SK-N-SH treated with all-trans-retinoic acid at 6 μM for 48 hours (cell line): ENCODE data around the gene MADD.

Source experiments
- ATAC-seq: fragments of 200-7000 bp; cut with Tn5 transposase; 3 replicates; pipeline ENCODE4 v1.9.1; 2020; ENCODE audit warnings: mild to moderate bottlenecking, moderate library complexity
- ARNTL ChIP-seq: fragments of 450-650 bp; formaldehyde crosslinking; IDR thresholded peaks from 2 replicates; pipeline ENCODE4 v1.5.0; 2020; ENCODE audit warnings: low read depth, mild to moderate bottlenecking, moderate library complexity, borderline replicate concordance
- BACH2 ChIP-seq: fragments of 250-450 bp; sonication (Bioruptor Pico); IDR thresholded peaks from 2 replicates; pipeline ENCODE4 v1.9.0; 2021; ENCODE audit warnings: mild to moderate bottlenecking, borderline replicate concordance
- CSDC2 ChIP-seq: fragments of 250-450 bp; sonication (Bioruptor Pico); IDR thresholded peaks from 2 replicates; pipeline ENCODE4 v1.5.0; 2020; ENCODE audit warnings: mild to moderate bottlenecking, moderate library complexity
- GLIS3 ChIP-seq: fragments of 250-450 bp; sonication (Bioruptor Pico); IDR thresholded peaks from 2 replicates; pipeline ENCODE4 v1.5.0; 2020; ENCODE audit warnings: mild to moderate bottlenecking, moderate library complexity
- ISL1 ChIP-seq: fragments of 250-450 bp; sonication (Bioruptor Pico); IDR thresholded peaks from 2 replicates; pipeline ENCODE4 v2.1.2; 2022; ENCODE audit warnings: mild to moderate bottlenecking, moderate library complexity
- OSR1 ChIP-seq: fragments of 250-450 bp; sonication (Bioruptor Pico); IDR thresholded peaks from 2 replicates; pipeline ENCODE4 v1.8.0; 2022; ENCODE audit warnings: moderate library complexity, mild to moderate bottlenecking, inconsistent platforms
- PPARA ChIP-seq: fragments of 250-450 bp; sonication (Bioruptor Pico); IDR thresholded peaks from 2 replicates; pipeline ENCODE4 v1.5.0; 2020; ENCODE audit warnings: mild to moderate bottlenecking, borderline replicate concordance
- RARB ChIP-seq: fragments of 250-450 bp; sonication (Bioruptor Pico); IDR thresholded peaks from 2 replicates; pipeline ENCODE4 v1.8.0; 2021; ENCODE audit warnings: mild to moderate bottlenecking, moderate library complexity
- SNAI2 ChIP-seq: fragments of 250-450 bp; sonication (Bioruptor Pico); IDR thresholded peaks from 2 replicates; pipeline ENCODE4 v1.5.0; 2020; ENCODE audit warnings: mild to moderate bottlenecking, moderate library complexity
- TCF4 ChIP-seq: fragments of 250-450 bp; sonication (Bioruptor Pico); IDR thresholded peaks from 2 replicates; pipeline ENCODE4 v1.8.0; 2021; ENCODE audit warnings: mild to moderate bottlenecking, moderate library complexity, borderline replicate concordance
- TOX ChIP-seq: fragments of 250-450 bp; sonication (Bioruptor Pico); IDR thresholded peaks from 2 replicates; pipeline ENCODE4 v1.8.0; 2021; ENCODE audit warnings: mild to moderate bottlenecking, moderate library complexity, borderline replicate concordance
- ZC3H10 ChIP-seq: fragments of 250-450 bp; sonication (Bioruptor Pico); IDR thresholded peaks from 2 replicates; pipeline ENCODE4 v1.5.1; 2021; ENCODE audit warnings: mild to moderate bottlenecking, moderate library complexity
- ZFP3 ChIP-seq: fragments of 250-450 bp; sonication (Bioruptor Pico); IDR thresholded peaks from 2 replicates; pipeline ENCODE4 v1.5.0; 2020; ENCODE audit warnings: mild to moderate bottlenecking, moderate library complexity
- ZFP30 ChIP-seq: fragments of 450-650 bp; formaldehyde crosslinking; IDR thresholded peaks from 2 replicates; pipeline ENCODE4 v1.5.0; 2022; ENCODE audit warnings: mild to moderate bottlenecking, moderate library complexity
- ZNF565 ChIP-seq: fragments of 450-650 bp; formaldehyde crosslinking; conservative IDR thresholded peaks from 2 replicates; pipeline ENCODE4 v1.5.0; 2020; ENCODE audit warnings: low read depth, mild to moderate bottlenecking, moderate library complexity
- ZNF70 ChIP-seq: fragments of 450-650 bp; formaldehyde crosslinking; IDR thresholded peaks from 2 replicates; pipeline ENCODE4 v1.5.0; 2020; ENCODE audit warnings: mild to moderate bottlenecking, moderate library complexity
- TF ChIP-seq, protein P1 (sequence below): fragments of 250-450 bp; sonication (Bioruptor Pico); IDR thresholded peaks from 2 replicates; pipeline ENCODE4 v1.5.1; 2020; ENCODE audit warnings: low read depth, mild to moderate bottlenecking, moderate library complexity
- TF ChIP-seq, protein P2 (sequence below): fragments of 250-450 bp; sonication (Bioruptor Pico); IDR thresholded peaks from 2 replicates; pipeline ENCODE4 v1.8.0; 2021; ENCODE audit warnings: low read depth, mild to moderate bottlenecking, moderate library complexity, borderline replicate concordance
- TF ChIP-seq, protein P3 (sequence below): fragments of 250-450 bp; sonication (Bioruptor Pico); IDR thresholded peaks from 2 replicates; pipeline ENCODE4 v1.8.0; 2020; ENCODE audit warnings: mild to moderate bottlenecking, moderate library complexity, borderline replicate concordance
- TF ChIP-seq, protein P4 (sequence below): fragments of 250-450 bp; sonication (Bioruptor Pico); IDR thresholded peaks from 2 replicates; pipeline ENCODE4 v1.5.1; 2021; ENCODE audit warnings: mild to moderate bottlenecking, moderate library complexity
- TF ChIP-seq, protein P5 (sequence below): fragments of 250-450 bp; sonication (Bioruptor Pico); IDR thresholded peaks from 2 replicates; pipeline ENCODE4 v1.5.0; 2020; ENCODE audit warnings: mild to moderate bottlenecking, moderate library complexity

The MADD gene

DNA sequence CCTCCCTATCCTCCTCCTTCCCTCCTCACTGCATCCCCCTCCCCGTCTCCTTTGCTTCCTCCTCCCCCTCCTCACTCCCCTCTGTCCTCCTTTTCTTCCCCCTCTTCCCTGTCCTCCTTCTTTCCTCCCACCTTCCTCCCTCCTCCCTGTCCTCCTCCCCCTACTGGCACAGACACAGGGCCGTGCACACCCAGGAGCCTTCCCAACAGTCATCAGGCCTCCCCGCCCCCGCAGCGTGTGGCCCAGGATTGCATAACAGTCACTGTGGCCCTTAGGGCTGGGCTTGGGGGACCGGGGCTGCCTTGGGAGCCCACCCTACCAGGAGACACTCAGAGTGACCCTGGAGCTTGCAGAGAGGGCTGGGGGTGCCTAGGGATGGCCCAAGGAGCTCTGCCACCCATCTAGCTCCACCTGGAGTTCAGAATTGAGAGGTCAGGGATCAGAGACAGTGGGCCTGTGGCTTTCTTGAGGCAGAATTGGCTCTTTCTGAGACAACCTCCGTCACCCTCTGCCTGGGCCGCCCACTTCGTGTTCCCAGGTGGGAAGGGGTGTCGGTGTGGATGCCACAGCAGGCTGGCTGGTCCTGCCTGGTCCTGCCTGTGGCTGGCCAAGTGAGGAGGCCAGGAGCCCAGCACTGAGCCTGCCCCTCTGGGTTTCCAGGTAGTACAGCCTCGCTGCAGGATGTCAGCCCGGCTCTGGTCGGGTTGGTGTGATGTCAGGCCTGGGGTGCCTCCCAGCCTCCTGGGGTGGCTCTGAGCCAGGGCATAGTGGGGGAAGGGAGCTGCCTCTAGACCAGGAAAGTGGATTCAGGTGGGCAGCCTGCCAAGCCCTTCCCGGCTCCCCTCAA, 106.8 kb downstream of the MADD start:
- TF ChIP-seq SNAI2 (no peak), TCF4 (CRISPR knock-in tag) (no peak), ARNTL (no peak), ZC3H10 (CRISPR knock-in tag) (no peak), BACH2 (CRISPR knock-in tag) (no peak), ZFP30 (CRISPR knock-in tag) (no peak)
- TF ChIP-seq, protein P1, sequence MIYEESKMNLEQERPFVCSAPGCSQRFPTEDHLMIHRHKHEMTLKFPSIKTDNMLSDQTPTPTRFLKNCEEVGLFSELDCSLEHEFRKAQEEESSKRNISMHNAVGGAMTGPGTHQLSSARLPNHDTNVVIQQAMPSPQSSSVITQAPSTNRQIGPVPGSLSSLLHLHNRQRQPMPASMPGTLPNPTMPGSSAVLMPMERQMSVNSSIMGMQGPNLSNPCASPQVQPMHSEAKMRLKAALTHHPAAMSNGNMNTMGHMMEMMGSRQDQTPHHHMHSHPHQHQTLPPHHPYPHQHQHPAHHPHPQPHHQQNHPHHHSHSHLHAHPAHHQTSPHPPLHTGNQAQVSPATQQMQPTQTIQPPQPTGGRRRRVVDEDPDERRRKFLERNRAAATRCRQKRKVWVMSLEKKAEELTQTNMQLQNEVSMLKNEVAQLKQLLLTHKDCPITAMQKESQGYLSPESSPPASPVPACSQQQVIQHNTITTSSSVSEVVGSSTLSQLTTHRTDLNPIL: no peak
- TF ChIP-seq, protein P2, sequence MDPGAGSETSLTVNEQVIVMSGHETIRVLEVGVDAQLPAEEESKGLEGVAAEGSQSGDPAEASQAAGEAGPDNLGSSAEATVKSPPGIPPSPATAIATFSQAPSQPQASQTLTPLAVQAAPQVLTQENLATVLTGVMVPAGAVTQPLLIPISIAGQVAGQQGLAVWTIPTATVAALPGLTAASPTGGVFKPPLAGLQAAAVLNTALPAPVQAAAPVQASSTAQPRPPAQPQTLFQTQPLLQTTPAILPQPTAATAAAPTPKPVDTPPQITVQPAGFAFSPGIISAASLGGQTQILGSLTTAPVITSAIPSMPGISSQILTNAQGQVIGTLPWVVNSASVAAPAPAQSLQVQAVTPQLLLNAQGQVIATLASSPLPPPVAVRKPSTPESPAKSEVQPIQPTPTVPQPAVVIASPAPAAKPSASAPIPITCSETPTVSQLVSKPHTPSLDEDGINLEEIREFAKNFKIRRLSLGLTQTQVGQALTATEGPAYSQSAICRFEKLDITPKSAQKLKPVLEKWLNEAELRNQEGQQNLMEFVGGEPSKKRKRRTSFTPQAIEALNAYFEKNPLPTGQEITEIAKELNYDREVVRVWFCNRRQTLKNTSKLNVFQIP (CRISPR knock-in tag): no peak
- TF ChIP-seq, protein P3, sequence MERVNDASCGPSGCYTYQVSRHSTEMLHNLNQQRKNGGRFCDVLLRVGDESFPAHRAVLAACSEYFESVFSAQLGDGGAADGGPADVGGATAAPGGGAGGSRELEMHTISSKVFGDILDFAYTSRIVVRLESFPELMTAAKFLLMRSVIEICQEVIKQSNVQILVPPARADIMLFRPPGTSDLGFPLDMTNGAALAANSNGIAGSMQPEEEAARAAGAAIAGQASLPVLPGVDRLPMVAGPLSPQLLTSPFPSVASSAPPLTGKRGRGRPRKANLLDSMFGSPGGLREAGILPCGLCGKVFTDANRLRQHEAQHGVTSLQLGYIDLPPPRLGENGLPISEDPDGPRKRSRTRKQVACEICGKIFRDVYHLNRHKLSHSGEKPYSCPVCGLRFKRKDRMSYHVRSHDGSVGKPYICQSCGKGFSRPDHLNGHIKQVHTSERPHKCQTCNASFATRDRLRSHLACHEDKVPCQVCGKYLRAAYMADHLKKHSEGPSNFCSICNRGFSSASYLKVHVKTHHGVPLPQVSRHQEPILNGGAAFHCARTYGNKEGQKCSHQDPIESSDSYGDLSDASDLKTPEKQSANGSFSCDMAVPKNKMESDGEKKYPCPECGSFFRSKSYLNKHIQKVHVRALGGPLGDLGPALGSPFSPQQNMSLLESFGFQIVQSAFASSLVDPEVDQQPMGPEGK: no peak
- no peak for ATAC-seq

DNA sequence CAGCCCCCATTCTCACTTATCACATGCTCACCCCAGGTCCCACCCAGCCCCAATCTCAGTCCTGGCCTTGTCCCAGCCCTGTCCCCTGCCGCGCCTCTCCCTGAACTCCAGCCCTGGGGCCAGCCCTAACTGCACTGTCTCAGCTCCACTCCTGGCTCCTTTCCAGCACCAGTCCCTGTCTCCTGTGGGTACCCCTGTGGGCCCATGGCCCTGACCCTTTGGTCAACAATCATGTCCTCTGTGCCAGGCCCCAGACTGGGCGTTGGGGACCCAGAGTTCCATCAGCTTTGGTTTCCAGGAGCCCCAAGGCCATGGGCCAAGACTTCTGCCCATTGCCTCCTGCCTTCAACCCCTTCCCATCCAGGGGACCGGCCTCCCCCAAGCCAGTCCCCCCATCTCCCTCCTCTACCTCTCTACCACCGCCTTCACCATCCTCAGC, 107.7 kb downstream of the MADD start:
- TF ChIP-seq BACH2 (CRISPR knock-in tag): no peak
- TF ChIP-seq ZNF70: no peak
- no peak for TF ChIP-seq ZFP30 (CRISPR knock-in tag)
- TF ChIP-seq SNAI2: no peak
- no peak for TF ChIP-seq TOX
- TF ChIP-seq ZFP3: no peak
- TF ChIP-seq ZNF565 (CRISPR knock-in tag): no peak
- TF ChIP-seq CSDC2 (CRISPR knock-in tag): no peak
- TF ChIP-seq, protein P1: no peak
- TF ChIP-seq ZC3H10 (CRISPR knock-in tag): no peak
- TF ChIP-seq PPARA (CRISPR knock-in tag): no peak
- ATAC-seq: no peak

DNA sequence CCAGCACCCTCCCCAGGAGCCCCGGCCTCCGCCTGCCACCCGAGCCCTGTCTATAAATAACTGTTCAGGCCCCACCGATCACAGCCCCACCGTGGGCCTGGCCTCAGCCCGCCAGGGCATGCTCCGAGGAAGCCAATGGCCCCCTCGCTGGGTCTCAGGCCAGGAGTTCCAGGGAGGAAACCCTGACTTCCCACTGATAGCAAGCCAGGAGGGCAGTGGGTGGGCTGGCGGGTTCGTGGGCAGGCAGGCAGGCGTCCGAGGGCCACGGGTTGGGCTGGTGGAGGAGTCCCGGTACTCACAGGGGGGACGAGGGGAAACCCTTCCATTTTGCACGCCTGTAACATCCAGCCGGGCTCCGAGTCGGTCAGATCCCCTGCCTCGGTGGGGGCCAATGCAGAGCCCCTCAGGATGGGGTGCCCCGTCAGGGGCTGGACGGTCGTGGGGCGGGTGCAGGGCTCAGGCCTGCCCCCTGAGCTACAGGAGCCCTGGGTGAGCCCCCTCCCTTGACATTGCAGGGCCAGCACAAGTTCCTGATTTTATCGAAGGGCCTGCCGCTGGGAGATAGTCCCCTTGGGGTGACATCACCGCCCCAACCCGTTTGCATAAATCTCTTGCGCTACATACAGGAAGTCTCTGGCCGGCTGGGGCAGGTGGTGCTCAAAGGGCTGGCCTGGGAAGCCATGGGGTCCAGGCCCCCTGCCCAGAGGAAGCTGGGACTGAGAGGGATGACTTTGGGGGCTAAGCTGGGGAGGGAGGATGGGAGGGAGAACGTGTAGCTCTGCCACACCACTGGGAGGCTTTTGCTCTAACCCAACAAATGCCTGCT, 108.3 kb downstream of the MADD start, which contains the start of gene SPI1:
Gene SPI1 (minus strand): TSS at position 538 of the 826 bp plus-strand sequence. CDS start 194 bp downstream, at position 344.
- ATAC-seq: no peak
- TF ChIP-seq ZFP3 (no peak), ZC3H10 (CRISPR knock-in tag) (no peak), ARNTL (no peak), TOX (no peak), OSR1 (no peak), ZFP30 (CRISPR knock-in tag) (no peak), BACH2 (CRISPR knock-in tag) (no peak), ZNF70 (no peak), GLIS3 (no peak), CSDC2 (CRISPR knock-in tag) (no peak), ZNF565 (CRISPR knock-in tag) (no peak), RARB (CRISPR knock-in tag) (no peak), ISL1 (CRISPR knock-in tag) (no peak)
- TF ChIP-seq, protein P4, sequence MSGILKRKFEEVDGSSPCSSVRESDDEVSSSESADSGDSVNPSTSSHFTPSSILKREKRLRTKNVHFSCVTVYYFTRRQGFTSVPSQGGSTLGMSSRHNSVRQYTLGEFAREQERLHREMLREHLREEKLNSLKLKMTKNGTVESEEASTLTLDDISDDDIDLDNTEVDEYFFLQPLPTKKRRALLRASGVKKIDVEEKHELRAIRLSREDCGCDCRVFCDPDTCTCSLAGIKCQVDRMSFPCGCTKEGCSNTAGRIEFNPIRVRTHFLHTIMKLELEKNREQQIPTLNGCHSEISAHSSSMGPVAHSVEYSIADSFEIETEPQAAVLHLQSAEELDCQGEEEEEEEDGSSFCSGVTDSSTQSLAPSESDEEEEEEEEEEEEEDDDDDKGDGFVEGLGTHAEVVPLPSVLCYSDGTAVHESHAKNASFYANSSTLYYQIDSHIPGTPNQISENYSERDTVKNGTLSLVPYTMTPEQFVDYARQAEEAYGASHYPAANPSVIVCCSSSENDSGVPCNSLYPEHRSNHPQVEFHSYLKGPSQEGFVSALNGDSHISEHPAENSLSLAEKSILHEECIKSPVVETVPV (CRISPR knock-in tag): no peak
- TF ChIP-seq, protein P1: no peak
- TF ChIP-seq, protein P5, sequence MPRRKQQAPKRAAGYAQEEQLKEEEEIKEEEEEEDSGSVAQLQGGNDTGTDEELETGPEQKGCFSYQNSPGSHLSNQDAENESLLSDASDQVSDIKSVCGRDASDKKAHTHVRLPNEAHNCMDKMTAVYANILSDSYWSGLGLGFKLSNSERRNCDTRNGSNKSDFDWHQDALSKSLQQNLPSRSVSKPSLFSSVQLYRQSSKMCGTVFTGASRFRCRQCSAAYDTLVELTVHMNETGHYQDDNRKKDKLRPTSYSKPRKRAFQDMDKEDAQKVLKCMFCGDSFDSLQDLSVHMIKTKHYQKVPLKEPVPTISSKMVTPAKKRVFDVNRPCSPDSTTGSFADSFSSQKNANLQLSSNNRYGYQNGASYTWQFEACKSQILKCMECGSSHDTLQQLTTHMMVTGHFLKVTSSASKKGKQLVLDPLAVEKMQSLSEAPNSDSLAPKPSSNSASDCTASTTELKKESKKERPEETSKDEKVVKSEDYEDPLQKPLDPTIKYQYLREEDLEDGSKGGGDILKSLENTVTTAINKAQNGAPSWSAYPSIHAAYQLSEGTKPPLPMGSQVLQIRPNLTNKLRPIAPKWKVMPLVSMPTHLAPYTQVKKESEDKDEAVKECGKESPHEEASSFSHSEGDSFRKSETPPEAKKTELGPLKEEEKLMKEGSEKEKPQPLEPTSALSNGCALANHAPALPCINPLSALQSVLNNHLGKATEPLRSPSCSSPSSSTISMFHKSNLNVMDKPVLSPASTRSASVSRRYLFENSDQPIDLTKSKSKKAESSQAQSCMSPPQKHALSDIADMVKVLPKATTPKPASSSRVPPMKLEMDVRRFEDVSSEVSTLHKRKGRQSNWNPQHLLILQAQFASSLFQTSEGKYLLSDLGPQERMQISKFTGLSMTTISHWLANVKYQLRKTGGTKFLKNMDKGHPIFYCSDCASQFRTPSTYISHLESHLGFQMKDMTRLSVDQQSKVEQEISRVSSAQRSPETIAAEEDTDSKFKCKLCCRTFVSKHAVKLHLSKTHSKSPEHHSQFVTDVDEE (CRISPR knock-in tag): no peak
